Stimulated activated naive CD8-positive, alpha-beta T cell treated with anti-CD3 and anti-CD28 coated beads, Interleukin-15, amount 100 ng/mL, for 72 hours (primary cell): Measurements from ENCODE around the gene PREPL.
A peak's percentile ranks its signal among the peaks of the same experiment; 100 is the strongest.
"Not testable (repeated sequence)": the region's sequence is repeated elsewhere in the genome, so short reads cannot be mapped to it uniquely, and the experiment has no call there.

Experiments
- ATAC-seq: fragments of 150-1000 bp; cut with Tn5 transposase; 2 replicates; pipeline ENCODE4 v1.10.0; 2021; ENCODE audit warnings: mild to moderate bottlenecking, moderate library complexity
- DNase-seq, 2 donors: peaks; one replicate each; pipeline ENCODE4 v3.0.0; 2021 to 2022
- H3K27ac Mint-ChIP-seq, 2 donors: one replicate each; pipeline ENCODE4 v1.8.0; 2022; ENCODE audit warnings: mild to moderate bottlenecking in 2 of 2, mixed read lengths in 2 of 2, moderate library complexity in 2 of 2
- H3K27me3 Mint-ChIP-seq: one replicate; pipeline ENCODE4 v1.8.0; 2022; ENCODE audit warnings: mixed read lengths
- H3K4me1 Mint-ChIP-seq: one replicate; pipeline ENCODE4 v1.8.0; 2022; ENCODE audit warnings: mild to moderate bottlenecking, mixed read lengths
- H3K4me3 Mint-ChIP-seq, 2 donors: one replicate each; pipeline ENCODE4 v1.8.0; 2022; ENCODE audit warnings: mild to moderate bottlenecking in 2 of 2, mixed read lengths in 2 of 2, moderate library complexity in 1 of 2
- H3K9me3 Mint-ChIP-seq, 2 donors: one replicate each; pipeline ENCODE4 v1.8.0; 2022; ENCODE audit warnings: mixed read lengths in 2 of 2

The PREPL gene

GRCh38 chr2:44325897-44326296 lies 35.4 kb downstream of the PREPL start:
- no peak overlapping the region for H3K4me3 Mint-ChIP-seq
- no peaks in the 10 kb centered on the region for H3K4me1 Mint-ChIP-seq
- DNase-seq (no peak), ATAC-seq (no peak)
- no peaks in the 10 kb centered on the region for H3K9me3 Mint-ChIP-seq
- H3K27me3 Mint-ChIP-seq = no peaks in the 10 kb centered on the region
- no peak overlapping the region for H3K27ac Mint-ChIP-seq

GRCh38 chr2:44324971-44325426 lies 36.3 kb downstream of the PREPL start:
- Mint-ChIP-seq H3K9me3 (no peaks in the 10 kb centered on the region), H3K4me1 (no peaks in the 10 kb centered on the region), H3K27ac (peak overlapping the region in 1 of 2 donors; percentile 37), H3K27me3 (no peaks in the 10 kb centered on the region), H3K4me3 (no peak overlapping the region)
- DNase-seq = no peak
- ATAC-seq = no peak

GRCh38 chr2:44321360-44321759 lies 39.9 kb downstream of the PREPL start:
- Mint-ChIP-seq H3K27ac (no peak overlapping the region), H3K4me1 (no peaks in the 10 kb centered on the region), H3K9me3 (peaks cover 0 to 2% of the 10 kb centered on the region in 2 donors), H3K4me3 (no peak overlapping the region), H3K27me3 (no peaks in the 10 kb centered on the region)
- DNase-seq = no peak
- no peak for ATAC-seq

GRCh38 chr2:44320832-44321231 lies 40.5 kb downstream of the PREPL start:
- Mint-ChIP-seq H3K27ac (no peak overlapping the region), H3K9me3 (peaks cover 0 to 5% of the 10 kb centered on the region in 2 donors), H3K4me3 (no peak overlapping the region), H3K27me3 (no peaks in the 10 kb centered on the region), H3K4me1 (no peaks in the 10 kb centered on the region)
- DNase-seq = no peak
- no peak for ATAC-seq

- Mint-ChIP-seq H3K27ac (no peak overlapping the region), H3K4me1 (no peaks in the 10 kb centered on the region), H3K4me3 (no peak overlapping the region), H3K9me3 (peaks cover 8 to 22% of the 10 kb centered on the region in 2 donors), H3K27me3 (no peaks in the 10 kb centered on the region)
- no peak for DNase-seq
- ATAC-seq = no peak
Observed at GRCh38 chr2:44315945-44316344, 45.3 kb downstream of the PREPL start.

GRCh38 chr2:44314362-44314761 lies 46.9 kb downstream of the PREPL start:
- no peak overlapping the region for H3K27ac Mint-ChIP-seq
- H3K4me1 Mint-ChIP-seq = no peaks in the 10 kb centered on the region
- no peak for ATAC-seq
- peaks cover 12 to 33% of the 10 kb centered on the region in 2 donors for H3K9me3 Mint-ChIP-seq
- H3K27me3 Mint-ChIP-seq = no peaks in the 10 kb centered on the region
- no peak overlapping the region for H3K4me3 Mint-ChIP-seq
- DNase-seq = no peak

GRCh38 chr2:44310287-44310686 lies 51.0 kb downstream of the PREPL start:
- H3K9me3 Mint-ChIP-seq = peaks cover 18 to 31% of the 10 kb centered on the region in 2 donors
- no peak for ATAC-seq
- H3K4me1 Mint-ChIP-seq = no peaks in the 10 kb centered on the region
- no peak overlapping the region for H3K27ac Mint-ChIP-seq
- H3K27me3 Mint-ChIP-seq = no peaks in the 10 kb centered on the region
- H3K4me3 Mint-ChIP-seq = no peak overlapping the region
- no peak for DNase-seq

GRCh38 chr2:44305882-44306281 lies 55.4 kb downstream of the PREPL start:
- DNase-seq = no peak
- H3K4me3 Mint-ChIP-seq = no peak overlapping the region
- H3K4me1 Mint-ChIP-seq = no peaks in the 10 kb centered on the region
- peaks cover 9 to 14% of the 10 kb centered on the region in 2 donors for H3K9me3 Mint-ChIP-seq
- H3K27ac Mint-ChIP-seq = no peak overlapping the region
- no peak for ATAC-seq
- H3K27me3 Mint-ChIP-seq = no peaks in the 10 kb centered on the region

GRCh38 chr2:44304258-44304657 lies 57.0 kb downstream of the PREPL start:
- Mint-ChIP-seq H3K9me3 (peaks cover 2 to 5% of the 10 kb centered on the region in 2 donors), H3K27ac (no peak overlapping the region), H3K4me3 (no peak overlapping the region), H3K27me3 (no peaks in the 10 kb centered on the region), H3K4me1 (no peaks in the 10 kb centered on the region)
- DNase-seq (no peak), ATAC-seq (no peak)

GRCh38 chr2:44303766-44304165 lies 57.5 kb downstream of the PREPL start:
- DNase-seq, H3K27ac Mint-ChIP-seq, ATAC-seq, H3K27me3 Mint-ChIP-seq, H3K9me3 Mint-ChIP-seq, H3K4me1 Mint-ChIP-seq, H3K4me3 Mint-ChIP-seq: not testable (repeated sequence)

GRCh38 chr2:44301111-44301510 lies 60.2 kb downstream of the PREPL start:
- ATAC-seq (no peak), DNase-seq (no peak)
- Mint-ChIP-seq H3K4me3 (no peak overlapping the region), H3K27ac (no peak overlapping the region), H3K9me3 (no peaks in the 10 kb centered on the region), H3K4me1 (peaks cover 9% of the 10 kb centered on the region), H3K27me3 (peaks cover 21% of the 10 kb centered on the region)

- ATAC-seq = no peak
- Mint-ChIP-seq H3K27ac (no peak overlapping the region), H3K4me3 (no peak overlapping the region), H3K4me1 (peaks cover 13% of the 10 kb centered on the region), H3K9me3 (no peaks in the 10 kb centered on the region), H3K27me3 (peaks cover 21% of the 10 kb centered on the region)
- DNase-seq = no peak
Observed at GRCh38 chr2:44299635-44300034, 61.7 kb downstream of the PREPL start.

- DNase-seq (no peak), ATAC-seq (no peak)
- no peak overlapping the region for H3K4me3 Mint-ChIP-seq
- peaks cover 13% of the 10 kb centered on the region for H3K4me1 Mint-ChIP-seq
- no peaks in the 10 kb centered on the region for H3K9me3 Mint-ChIP-seq
- peaks cover 21% of the 10 kb centered on the region for H3K27me3 Mint-ChIP-seq
- no peak overlapping the region for H3K27ac Mint-ChIP-seq
Observed at GRCh38 chr2:44297431-44297830, 63.9 kb downstream of the PREPL start.

GRCh38 chr2:44296653-44297052 lies 64.6 kb downstream of the PREPL start:
- ATAC-seq = no peak
- no peak for DNase-seq
- Mint-ChIP-seq H3K27ac (no peak overlapping the region), H3K9me3 (no peaks in the 10 kb centered on the region), H3K4me1 (peaks cover 13% of the 10 kb centered on the region), H3K4me3 (no peak overlapping the region), H3K27me3 (peaks cover 21% of the 10 kb centered on the region)

- Mint-ChIP-seq H3K4me1 (peaks cover 13% of the 10 kb centered on the region), H3K27ac (peak overlapping the region; percentile 23 to 79), H3K27me3 (peaks cover 21% of the 10 kb centered on the region), H3K4me3 (no peak overlapping the region), H3K9me3 (no peaks in the 10 kb centered on the region)
- DNase-seq (no peak), ATAC-seq (no peak)
Observed at GRCh38 chr2:44295633-44296359, 65.5 kb downstream of the PREPL start.

GRCh38 chr2:44295113-44295512 lies 66.2 kb downstream of the PREPL start:
- peaks cover 13% of the 10 kb centered on the region for H3K4me1 Mint-ChIP-seq
- no peak overlapping the region for H3K27ac Mint-ChIP-seq
- ATAC-seq (no peak), DNase-seq (no peak)
- H3K27me3 Mint-ChIP-seq = peaks cover 21% of the 10 kb centered on the region
- no peaks in the 10 kb centered on the region for H3K9me3 Mint-ChIP-seq
- no peak overlapping the region for H3K4me3 Mint-ChIP-seq
